Epidermal melanocyte (primary cell): ENCODE data around the gene SMOC1.

Experiments used
- DNase-seq: peaks from one replicate; pipeline ENCODE4 v3.0.0; 2011; ENCODE audit warnings: low spot score; ENCODE audit not compliant: insufficient read length

Gene SMOC1

DNA sequence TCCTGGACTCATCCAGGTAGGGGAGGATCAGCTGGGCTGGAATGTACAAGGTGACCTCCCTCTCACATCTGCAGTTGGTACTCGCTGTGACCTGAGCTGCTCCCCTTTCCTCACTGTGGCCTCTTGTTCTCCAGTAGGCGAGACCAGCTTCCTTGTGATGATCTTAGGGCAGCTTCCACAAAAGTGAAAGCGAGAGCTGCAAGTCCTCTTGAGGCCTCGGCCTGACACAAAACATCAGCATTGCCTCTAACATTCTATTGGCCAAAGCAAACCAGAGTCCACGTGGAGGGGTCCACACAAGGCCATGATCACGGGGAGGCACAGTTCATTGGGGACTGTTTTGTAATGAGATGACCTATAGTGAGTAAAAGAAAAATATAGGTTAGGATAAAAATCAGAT, 127.5 kb downstream of the SMOC1 start:
- DNase-seq = no peak

DNA sequence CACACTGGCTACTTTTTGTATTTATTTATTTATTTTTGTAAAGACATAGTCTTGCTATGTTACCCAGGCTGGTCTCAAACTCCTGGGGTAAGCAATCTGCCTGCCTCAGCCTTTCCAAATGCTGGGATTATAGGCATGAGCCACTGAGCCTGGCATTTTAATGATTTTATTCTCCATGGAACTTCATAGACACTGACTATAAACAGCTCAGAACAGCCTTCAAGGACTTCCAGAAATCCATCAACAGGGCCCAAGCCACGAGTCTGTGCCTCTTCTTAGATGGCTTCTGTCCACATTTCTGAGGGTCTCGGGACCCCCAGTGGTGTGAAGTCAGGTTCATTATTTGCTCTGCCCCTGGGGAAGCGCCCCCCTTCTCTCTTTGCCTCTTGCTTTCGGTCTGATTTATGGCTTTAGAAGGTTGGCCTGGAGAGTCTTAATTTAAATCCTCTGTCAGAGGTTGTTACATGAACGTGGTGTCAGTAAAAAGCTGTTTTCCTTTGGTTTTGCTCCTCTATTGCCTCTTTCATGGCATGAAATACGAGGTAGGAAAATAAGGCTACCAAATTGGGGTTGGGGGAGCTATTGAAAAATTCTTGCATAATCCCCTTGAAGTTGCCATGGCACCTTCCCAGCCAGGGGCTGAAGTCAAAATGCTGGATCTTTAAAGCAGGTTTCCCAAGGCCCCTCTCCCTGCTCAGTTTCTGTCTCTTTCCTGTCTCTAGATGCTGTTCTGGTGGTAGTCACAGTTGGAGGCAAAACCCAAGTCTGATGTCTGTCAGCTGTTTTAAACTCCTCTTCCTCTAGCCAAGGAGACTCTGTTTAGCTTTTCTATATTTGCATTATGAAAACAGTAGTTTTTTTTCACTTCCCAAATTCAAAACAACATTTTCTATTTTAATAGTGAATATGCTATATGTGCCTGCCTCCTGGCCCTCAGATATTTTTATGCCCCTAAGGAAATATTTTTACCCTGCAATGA, 129.4 kb downstream of the SMOC1 start:
- DNase-seq = no peak

GRCh38 chr14:70009961-70010360, 130.7 kb downstream of the SMOC1 start:
- DNase-seq = no peak

GRCh38 chr14:70011098-70011497, 131.9 kb downstream of the SMOC1 start:
- DNase-seq = no peak

- no peak for DNase-seq
These were observed 132.5 kb downstream of the SMOC1 start for GRCh38 chr14:70011708-70012107.

DNA sequence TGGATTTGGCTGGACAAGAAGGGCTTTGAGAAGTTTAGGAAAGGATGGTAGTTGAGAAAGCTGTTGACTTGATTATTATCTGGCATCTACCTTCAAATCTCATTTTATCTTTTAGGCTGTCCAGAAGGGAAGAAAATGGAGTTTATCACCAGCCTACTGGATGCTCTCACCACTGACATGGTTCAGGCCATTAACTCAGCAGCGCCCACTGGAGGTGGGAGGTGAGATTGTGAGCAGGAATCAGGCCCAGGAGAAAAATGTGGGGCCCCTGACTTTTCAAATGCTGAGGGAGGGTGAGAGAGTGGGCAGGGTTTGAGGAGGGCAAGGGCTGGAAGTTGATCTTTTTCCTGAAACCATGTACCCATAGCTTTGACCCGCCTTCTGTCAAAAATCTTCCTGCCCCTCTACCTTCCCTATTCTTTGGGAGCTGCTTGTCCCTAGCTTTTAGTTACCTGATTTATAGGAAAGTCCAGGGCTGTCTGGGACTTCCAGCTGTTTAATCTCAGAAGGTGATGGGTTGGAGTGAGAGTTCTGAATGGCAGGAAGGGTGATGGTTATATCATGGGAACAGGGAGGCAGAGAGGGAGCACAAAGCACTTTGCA, 134.2 kb downstream of the SMOC1 start:
- no peak for DNase-seq

GRCh38 chr14:70014406-70015095, 135.3 kb downstream of the SMOC1 start:
- DNase-seq = no peak

DNA sequence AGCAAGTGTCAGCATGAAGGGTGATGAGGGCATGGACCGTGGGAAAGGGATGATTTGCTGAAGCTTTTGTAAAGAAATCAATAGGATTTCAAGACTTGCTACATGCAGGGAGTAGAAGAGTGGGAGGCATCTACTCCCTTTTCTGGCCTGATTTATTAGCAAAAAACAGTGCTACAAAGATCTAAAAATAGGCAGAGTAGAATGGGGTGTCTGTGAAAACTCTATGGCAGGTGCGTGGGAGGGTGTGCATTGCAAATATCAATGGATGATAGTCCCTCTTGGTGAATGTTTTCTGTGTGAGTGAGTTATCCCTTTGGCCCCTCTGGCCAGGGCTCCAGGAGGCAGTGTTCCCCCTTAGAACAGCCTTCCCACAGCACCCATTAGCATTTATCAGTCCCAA, 139.0 kb downstream of the SMOC1 start:
- no peak for DNase-seq

DNA sequence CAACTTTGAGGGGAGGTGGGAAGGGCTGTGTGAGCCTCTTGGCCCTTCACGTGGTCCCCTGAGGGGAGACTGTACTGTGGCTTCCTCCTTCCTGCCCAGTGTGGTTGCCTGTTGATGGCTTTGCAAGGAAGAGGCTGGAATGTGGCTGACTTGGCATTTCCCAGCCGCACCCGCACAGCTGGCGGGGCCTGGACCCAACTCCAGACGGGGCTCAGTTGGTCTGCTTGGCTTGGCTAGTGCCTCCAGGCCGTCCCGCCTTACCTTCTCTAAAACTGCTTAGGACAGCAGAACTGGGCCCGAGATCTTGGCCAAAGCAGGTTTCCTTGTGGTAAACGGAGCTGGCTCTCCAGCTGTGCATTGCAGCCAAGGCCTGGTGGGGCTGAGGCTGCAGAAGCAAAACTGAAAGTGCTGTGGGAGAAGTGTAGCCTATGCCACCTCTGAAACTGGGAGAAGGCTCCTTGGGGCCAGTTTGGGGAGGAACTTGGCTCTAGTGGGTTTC, 139.5 kb downstream of the SMOC1 start:
- no peak for DNase-seq

GRCh38 chr14:70019695-70020094, 140.5 kb downstream of the SMOC1 start:
- no peak for DNase-seq

DNA sequence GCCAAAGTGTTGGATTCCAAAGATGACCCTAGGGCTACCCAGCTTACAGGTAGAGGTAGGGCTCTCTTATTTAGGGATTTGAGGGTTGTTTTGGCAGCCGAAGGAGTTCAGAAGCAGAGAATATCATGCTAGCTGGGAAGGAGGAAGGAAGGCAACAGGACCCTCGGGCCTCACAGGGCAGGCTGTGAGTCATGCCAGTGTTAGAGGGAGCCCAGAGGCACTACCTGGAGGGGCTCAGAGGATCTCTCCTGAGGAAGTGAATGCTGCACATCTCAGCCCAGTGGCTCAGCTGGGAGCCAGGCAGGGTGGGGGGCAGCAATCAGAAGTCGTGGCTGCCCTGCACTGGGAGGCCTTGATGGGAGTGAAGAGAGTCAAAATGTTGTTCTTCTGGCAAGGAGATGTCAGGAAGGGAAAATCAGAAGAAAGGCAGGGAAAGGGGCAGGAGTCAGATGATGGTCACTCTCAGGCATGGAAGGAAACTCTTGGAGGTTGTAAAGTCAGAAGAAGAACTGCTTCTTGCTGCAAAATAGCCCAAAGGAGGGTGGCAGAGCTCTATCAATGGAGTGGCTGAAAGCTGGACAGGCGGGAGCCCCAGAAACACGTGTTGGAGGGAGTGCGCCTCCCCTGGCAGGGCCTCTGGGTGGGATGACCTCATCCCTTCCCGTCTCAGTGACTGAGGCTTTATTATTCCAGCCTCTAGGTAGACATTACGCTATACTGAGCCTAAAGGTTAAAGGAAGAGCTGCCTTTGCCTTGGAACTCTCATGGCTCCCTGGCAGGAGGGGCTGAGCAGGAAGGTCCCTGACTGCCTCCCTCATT, 141.3 kb downstream of the SMOC1 start:
- no peak for DNase-seq

DNA sequence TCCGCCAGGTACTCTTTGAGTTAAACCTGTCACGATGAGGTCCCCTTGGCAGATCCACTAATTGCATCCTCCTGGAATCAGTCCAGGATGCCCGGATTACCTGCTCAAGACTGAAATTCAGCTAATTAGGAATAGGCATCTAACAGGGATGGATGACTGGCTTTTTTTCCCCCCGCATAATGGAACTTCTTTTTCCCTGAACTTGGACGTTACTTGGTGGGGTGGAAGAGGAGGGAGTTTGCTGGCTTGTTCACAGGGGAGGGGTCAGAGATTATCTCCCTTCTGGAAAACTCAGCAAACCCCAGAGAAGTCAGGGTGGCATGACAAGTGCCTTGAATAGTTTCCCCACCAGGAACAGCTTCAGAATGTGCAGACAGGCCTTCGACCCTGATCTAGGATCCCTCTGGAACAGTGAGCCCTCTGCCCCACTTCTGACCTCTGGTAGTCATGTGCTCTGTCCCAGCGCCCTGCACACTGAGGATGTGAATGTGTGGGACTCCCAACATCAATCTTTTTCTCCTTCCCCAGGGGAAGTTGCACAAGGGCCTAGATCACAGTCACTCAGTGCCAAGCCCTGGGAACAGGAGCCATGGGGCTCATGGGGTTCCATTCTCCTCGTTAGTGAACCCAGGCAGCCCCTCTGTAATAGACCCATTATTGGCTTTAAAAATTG, 142.5 kb downstream of the SMOC1 start:
- no peak for DNase-seq

DNA sequence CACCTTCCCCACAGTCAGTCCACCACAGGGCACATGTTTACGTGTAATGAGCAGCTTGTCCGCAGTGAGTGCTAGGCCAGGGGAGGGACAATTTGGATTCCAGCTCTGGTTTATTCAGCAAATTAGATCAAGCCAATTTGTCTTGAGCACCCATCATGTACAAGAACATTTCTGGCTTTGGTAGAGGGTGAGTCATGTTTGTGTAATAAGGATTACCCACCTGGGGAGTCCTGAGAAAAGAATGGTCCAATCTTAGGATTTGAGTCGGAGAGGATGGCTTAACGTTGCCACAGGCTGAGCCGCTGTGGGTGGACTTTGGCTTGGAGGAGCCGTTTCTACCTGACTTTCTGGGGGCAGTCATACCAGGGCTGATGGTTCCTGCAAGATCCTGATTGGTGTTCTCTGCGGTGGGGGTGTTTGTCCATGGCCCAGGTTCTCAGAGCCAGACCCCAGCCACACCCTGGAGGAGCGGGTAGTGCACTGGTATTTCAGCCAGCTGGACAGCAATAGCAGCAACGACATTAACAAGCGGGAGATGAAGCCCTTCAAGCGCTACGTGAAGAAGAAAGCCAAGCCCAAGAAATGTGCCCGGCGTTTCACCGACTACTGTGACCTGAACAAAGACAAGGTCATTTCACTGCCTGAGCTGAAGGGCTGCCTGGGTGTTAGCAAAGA, 143.7 kb downstream of the SMOC1 start:
- DNase-seq = no peak

- DNase-seq = no peak
These were observed 144.7 kb downstream of the SMOC1 start for GRCh38 chr14:70023871-70024270.

DNA sequence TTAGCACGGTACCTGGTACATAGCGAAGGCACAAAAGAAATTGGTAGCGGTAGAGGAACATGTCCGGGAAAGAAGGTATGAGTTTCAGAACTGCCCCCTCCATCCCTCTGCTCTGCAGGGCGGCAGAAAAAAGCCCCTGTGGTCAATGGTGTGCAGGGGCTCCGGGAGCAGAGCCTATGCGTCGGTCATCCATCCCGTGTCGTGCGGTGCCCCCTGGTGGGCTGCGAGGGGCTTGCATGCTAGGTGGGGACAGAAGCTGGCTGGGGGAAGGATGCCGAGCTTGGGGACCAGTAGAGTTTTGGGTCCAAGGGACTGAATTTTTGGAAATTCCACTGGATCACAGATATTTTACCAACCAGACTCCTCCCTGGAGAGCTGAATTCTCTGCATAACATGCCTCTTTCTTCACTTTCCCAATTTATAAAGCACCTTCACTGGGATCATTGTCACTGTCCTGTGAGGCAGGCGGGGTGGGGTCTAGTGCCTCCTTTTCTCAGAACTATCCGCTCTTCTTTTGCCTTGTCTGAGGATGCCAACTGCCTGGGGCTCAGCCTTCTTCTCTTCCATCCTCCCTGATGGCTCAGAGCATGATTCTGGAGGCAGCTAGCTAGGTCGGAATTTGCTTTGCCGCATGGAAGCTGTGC, 148.7 kb downstream of the SMOC1 start:
- DNase-seq = peak; percentile 68

- DNase-seq = no peak
These were observed 150.3 kb downstream of the SMOC1 start for GRCh38 chr14:70029296-70030132.

- no peak for DNase-seq
These were observed 152.8 kb downstream of the SMOC1 start for GRCh38 chr14:70032016-70032415.

DNA sequence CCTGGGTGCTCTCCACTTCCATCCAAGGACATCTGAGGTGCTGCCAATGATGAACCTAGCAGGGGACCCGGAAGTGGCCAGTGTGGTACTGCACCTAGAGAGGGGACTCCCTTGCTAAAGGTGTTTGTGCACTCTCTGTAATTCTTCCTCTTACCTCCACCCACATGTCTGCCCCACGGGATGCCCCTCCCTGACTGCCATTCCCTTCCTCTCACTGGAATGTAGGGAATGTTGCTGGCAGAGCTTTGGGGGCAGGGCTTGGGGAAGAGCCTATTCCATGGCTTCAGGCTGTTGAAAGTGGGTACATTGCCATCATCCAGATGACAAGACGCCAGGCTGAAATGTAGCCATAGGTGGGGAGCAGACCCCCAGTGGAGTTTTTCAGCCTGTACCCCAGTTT, 153.2 kb downstream of the SMOC1 start:
- DNase-seq = no peak

DNA sequence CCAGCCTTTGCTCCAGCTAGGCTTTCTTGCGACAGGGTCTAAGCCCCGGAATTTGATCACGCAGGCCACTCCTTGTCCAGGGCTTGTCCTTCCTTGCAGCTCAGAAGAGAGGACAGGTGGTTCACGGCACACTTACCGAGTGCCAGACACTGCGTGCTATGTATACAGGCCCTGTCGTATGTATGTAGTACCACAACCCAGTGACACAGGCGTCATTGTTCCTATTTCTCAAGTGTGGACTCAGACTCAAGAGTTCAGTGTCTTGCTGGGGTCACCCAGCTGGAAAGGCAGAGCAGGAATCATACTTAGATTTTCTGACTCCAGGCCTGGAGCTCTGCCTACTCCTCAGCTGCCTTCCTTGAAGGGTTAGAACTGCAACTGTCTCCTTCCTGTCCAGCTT, 153.9 kb downstream of the SMOC1 start:
- no peak for DNase-seq
